ENCODE measurements around the gene MCC.

MCC gene

GRCh38 chr5:113283558-113283957 is 204.7 kb downstream of the MCC start:
- no peak for TF ChIP-seq USF1 (IDR thresholded peaks at IDR 0.05)

- TF ChIP-seq CREB1 (IDR thresholded peaks at IDR 0.05; ENCODE audit: low read depth) (no peak), EGR1 (IDR thresholded peaks at IDR 0.05) (no peak), YY1 (IDR thresholded peaks at IDR 0.05; ENCODE audit: low read depth) (no peak), TEAD4 (IDR thresholded peaks at IDR 0.05) (no peak), TAF1 (IDR thresholded peaks at IDR 0.05; ENCODE audit: low read depth) (no peak), TCF12 (IDR thresholded peaks at IDR 0.05; ENCODE audit: low read depth) (no peak), RAD21 (IDR thresholded peaks at IDR 0.05; ENCODE audit: low read depth) (no peak), CEBPB (IDR thresholded peaks at IDR 0.05) (no peak)
- TF ChIP-seq, protein P1, sequence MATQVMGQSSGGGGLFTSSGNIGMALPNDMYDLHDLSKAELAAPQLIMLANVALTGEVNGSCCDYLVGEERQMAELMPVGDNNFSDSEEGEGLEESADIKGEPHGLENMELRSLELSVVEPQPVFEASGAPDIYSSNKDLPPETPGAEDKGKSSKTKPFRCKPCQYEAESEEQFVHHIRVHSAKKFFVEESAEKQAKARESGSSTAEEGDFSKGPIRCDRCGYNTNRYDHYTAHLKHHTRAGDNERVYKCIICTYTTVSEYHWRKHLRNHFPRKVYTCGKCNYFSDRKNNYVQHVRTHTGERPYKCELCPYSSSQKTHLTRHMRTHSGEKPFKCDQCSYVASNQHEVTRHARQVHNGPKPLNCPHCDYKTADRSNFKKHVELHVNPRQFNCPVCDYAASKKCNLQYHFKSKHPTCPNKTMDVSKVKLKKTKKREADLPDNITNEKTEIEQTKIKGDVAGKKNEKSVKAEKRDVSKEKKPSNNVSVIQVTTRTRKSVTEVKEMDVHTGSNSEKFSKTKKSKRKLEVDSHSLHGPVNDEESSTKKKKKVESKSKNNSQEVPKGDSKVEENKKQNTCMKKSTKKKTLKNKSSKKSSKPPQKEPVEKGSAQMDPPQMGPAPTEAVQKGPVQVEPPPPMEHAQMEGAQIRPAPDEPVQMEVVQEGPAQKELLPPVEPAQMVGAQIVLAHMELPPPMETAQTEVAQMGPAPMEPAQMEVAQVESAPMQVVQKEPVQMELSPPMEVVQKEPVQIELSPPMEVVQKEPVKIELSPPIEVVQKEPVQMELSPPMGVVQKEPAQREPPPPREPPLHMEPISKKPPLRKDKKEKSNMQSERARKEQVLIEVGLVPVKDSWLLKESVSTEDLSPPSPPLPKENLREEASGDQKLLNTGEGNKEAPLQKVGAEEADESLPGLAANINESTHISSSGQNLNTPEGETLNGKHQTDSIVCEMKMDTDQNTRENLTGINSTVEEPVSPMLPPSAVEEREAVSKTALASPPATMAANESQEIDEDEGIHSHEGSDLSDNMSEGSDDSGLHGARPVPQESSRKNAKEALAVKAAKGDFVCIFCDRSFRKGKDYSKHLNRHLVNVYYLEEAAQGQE (IDR thresholded peaks at IDR 0.05; ENCODE audit: low read depth): no peak
- TF ChIP-seq, protein P2, sequence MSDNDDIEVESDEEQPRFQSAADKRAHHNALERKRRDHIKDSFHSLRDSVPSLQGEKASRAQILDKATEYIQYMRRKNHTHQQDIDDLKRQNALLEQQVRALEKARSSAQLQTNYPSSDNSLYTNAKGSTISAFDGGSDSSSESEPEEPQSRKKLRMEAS (IDR thresholded peaks at IDR 0.05): no peak
Measured at GRCh38 chr5:113282472-113282871, 205.8 kb downstream of the MCC start.

DNA sequence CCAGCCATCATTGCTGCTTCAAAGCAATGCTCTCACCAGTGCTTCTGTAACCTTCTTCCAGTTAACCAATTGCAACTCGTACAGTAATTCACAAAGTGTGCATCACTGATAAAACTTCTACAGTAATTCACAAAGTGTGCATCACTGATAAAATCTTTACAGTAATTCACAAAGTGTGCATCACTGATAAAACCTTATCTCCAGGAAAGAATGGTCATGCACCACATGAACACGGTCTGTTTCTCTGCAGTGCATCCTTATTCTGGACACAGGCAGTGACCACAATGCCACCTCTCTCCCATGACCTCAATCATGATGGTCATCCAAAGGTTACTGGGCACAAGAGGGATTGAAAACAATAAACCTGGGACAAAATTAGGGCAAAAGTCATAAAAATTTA is 207.1 kb downstream of the MCC start:
- TF ChIP-seq FOXM1 (IDR thresholded peaks at IDR 0.05; ENCODE audit: borderline replicate concordance, low read depth): no peak
- TF ChIP-seq ZBTB7A (IDR thresholded peaks at IDR 0.05; ENCODE audit: low read depth): no peak
- TF ChIP-seq, protein P1 (IDR thresholded peaks at IDR 0.05; ENCODE audit: low read depth): no peak
- no peak for TF ChIP-seq EP300 (IDR thresholded peaks at IDR 0.05; ENCODE audit: borderline replicate concordance)
- TF ChIP-seq TCF12 (IDR thresholded peaks at IDR 0.05; ENCODE audit: low read depth): no peak

GRCh38 chr5:113280541-113280940 is 207.7 kb downstream of the MCC start:
- TF ChIP-seq TAF1 (IDR thresholded peaks at IDR 0.05; ENCODE audit: low read depth) (no peak), CREB1 (IDR thresholded peaks at IDR 0.05; ENCODE audit: low read depth) (no peak), FOXM1 (IDR thresholded peaks at IDR 0.05; ENCODE audit: borderline replicate concordance, low read depth) (no peak), TEAD4 (IDR thresholded peaks at IDR 0.05) (no peak), NFIC (IDR thresholded peaks at IDR 0.05) (no peak), ZBTB7A (IDR thresholded peaks at IDR 0.05; ENCODE audit: low read depth) (no peak), CEBPB (IDR thresholded peaks at IDR 0.05) (no peak), TCF12 (IDR thresholded peaks at IDR 0.05; ENCODE audit: low read depth) (no peak), USF1 (IDR thresholded peaks at IDR 0.05) (no peak), EP300 (IDR thresholded peaks at IDR 0.05; ENCODE audit: borderline replicate concordance) (no peak), RAD21 (IDR thresholded peaks at IDR 0.05; ENCODE audit: low read depth) (no peak), YY1 (IDR thresholded peaks at IDR 0.05; ENCODE audit: low read depth) (no peak)
- TF ChIP-seq, protein P1 (IDR thresholded peaks at IDR 0.05; ENCODE audit: low read depth): no peak
- TF ChIP-seq, protein P2 (IDR thresholded peaks at IDR 0.05): no peak

DNA sequence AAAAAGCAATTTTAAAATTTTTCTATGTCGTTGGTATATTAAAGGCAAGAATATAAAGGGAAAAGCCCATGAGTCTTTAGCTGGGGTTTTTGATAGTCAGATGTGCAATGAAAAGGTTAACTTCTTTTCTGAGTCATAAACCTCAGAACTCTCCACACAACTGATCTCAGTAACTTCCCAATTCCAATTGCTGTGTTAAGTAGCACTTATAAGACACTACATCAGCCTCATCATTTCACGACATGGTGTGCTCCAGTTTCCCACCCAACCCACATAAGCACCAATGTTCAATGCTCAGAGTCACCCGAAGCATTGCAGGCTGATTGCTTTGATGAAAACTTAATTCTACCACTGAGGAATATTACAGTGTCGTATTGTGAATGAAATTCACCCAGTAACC is 209.3 kb downstream of the MCC start:
- TF ChIP-seq NFIC (IDR thresholded peaks at IDR 0.05) (no peak), CREB1 (IDR thresholded peaks at IDR 0.05; ENCODE audit: low read depth) (no peak), TEAD4 (IDR thresholded peaks at IDR 0.05) (no peak), CEBPB (IDR thresholded peaks at IDR 0.05) (no peak), TAF1 (IDR thresholded peaks at IDR 0.05; ENCODE audit: low read depth) (no peak), FOXM1 (IDR thresholded peaks at IDR 0.05; ENCODE audit: borderline replicate concordance, low read depth) (no peak), RAD21 (IDR thresholded peaks at IDR 0.05; ENCODE audit: low read depth) (no peak)
- TF ChIP-seq, protein P1 (IDR thresholded peaks at IDR 0.05; ENCODE audit: low read depth): no peak

Measured in Ishikawa (cell line).